Tibial nerve (tissue), 4 donors: ENCODE results near the gene TMEM222. TPM values are rescaled to one million over a fixed set of nuclear protein-coding genes. Genes with fewer than 3 reads are reported as not detected.

Experiments
- DNase-seq, 2 donors: peaks; one replicate each; pipeline ENCODE4 v3.0.0-alpha.2; 2019; ENCODE audit warnings: low spot score in 2 of 2
- H3K27ac ChIP-seq, 4 donors: fragments of 200-600 bp; sonication (generic) in 3 of 4; one replicate each; pipeline ENCODE4 v1.5.1; 2017 to 2019; ENCODE audit warnings: mild to moderate bottlenecking in 1 of 4
- H3K27me3 ChIP-seq, 2 donors: fragments of 200-600 bp; sonication (generic) in 1 of 2; one replicate each; pipeline versions ENCODE4 v1.5.1 to v1.6.0; 2017 to 2019
- H3K36me3 ChIP-seq, 3 donors: fragments of 200-600 bp; sonication (generic); one replicate each; pipeline ENCODE4 v1.5.1; 2018 to 2019
- H3K4me1 ChIP-seq, 4 donors: fragments of 200-600 bp; sonication (generic) in 3 of 4; one replicate each; pipeline ENCODE4 v1.5.1; 2017 to 2019
- H3K4me3 ChIP-seq, 4 donors: fragments of 200-600 bp; sonication (generic) in 3 of 4; one replicate each; pipeline ENCODE4 v1.5.1; 2017 to 2019; ENCODE audit warnings: mild to moderate bottlenecking in 1 of 4, moderate library complexity in 1 of 4
- H3K9me3 ChIP-seq, 4 donors: fragments of 200-600 bp; sonication (generic) in 3 of 4; one replicate each; pipeline ENCODE4 v1.5.1; 2017 to 2019
- CTCF ChIP-seq, 5 experiments: fragments of 200-600 bp in 3 of 5; fragments of 450-650 bp in 2 of 5; sonication (generic) in 3 of 5; IDR thresholded peaks; one replicate each; pipeline ENCODE4 v1.5.1; 2016 to 2019; ENCODE audit warnings: antibody characterized with exemption in 5 of 5, mild to moderate bottlenecking in 3 of 5, moderate library complexity in 2 of 5
- EP300 ChIP-seq, 2 donors: sonication (generic); formaldehyde crosslinking; IDR thresholded peaks; one replicate each; pipeline ENCODE4 v1.6.1; 2017; ENCODE audit warnings: antibody characterized with exemption in 2 of 2, mild to moderate bottlenecking in 1 of 2
- POLR2A ChIP-seq, 2 donors: fragments of 450-650 bp; IDR thresholded peaks; one replicate each; pipeline ENCODE4 v1.6.1; 2017; ENCODE audit warnings: antibody characterized with exemption in 2 of 2, mild to moderate bottlenecking in 2 of 2, moderate library complexity in 2 of 2
- WGBS, 2 donors: methylation state at CpG; one replicate each; pipeline ENCODE4 v1.1.5; 2018; 5-methylcytosine and 5-hydroxymethylcytosine counted together
- total RNA-seq, 4 donors: library from RNA; depleted of rRNA; stranded (reverse); fragments of >200 nt; gene quantifications; one replicate each; pipeline ENCODE4 v1.1.0, GENCODE V29; 2016

The TMEM222 gene
- total RNA-seq, 4 donors from 2014 or later = 21.4 to 35.4 (median 27.5) TPM

- no peaks in the 10 kb centered on the region for H3K27me3 ChIP-seq
- H3K4me3 ChIP-seq = no peak overlapping the region
- no peak for DNase-seq
- H3K27ac ChIP-seq = no peak overlapping the region
- 85 to 88% methylated on average over 7 to 8 of the region's 8 CpGs for WGBS, 2 donors
- peaks cover 0 to 80% (median 9%) of the 10 kb centered on the region in 3 donors for H3K36me3 ChIP-seq
- H3K9me3 ChIP-seq = no peaks in the 10 kb centered on the region
- H3K4me1 ChIP-seq = peaks cover 0 to 52% (median 23%) of the 10 kb centered on the region in 4 donors
- no peak for TF ChIP-seq POLR2A (IDR thresholded peaks at IDR 0.05)
- no peak for TF ChIP-seq EP300 (IDR thresholded peaks at IDR 0.05)
- TF ChIP-seq CTCF (IDR thresholded peaks at IDR 0.05) = no peak
Measured at GRCh38 chr1:27361553-27361952, 39.6 kb downstream of the TMEM222 start.

GRCh38 chr1:27363766-27364695 is 42.1 kb downstream of the TMEM222 start:
- H3K36me3 ChIP-seq = peaks cover 0 to 57% (median 6%) of the 10 kb centered on the region in 3 donors
- 77 to 79% methylated on average over 17 to 24 of the region's 26 CpGs for WGBS, 2 donors
- no peak for TF ChIP-seq POLR2A (IDR thresholded peaks at IDR 0.05)

GRCh38 chr1:27364696-27365371 is 42.9 kb downstream of the TMEM222 start:
- H3K36me3 ChIP-seq = peaks cover 0 to 49% (median 6%) of the 10 kb centered on the region in 3 donors
- no peaks in the 10 kb centered on the region for H3K9me3 ChIP-seq
- TF ChIP-seq EP300 (IDR thresholded peaks at IDR 0.05) (no peak), POLR2A (IDR thresholded peaks at IDR 0.05) (no peak), CTCF (IDR thresholded peaks at IDR 0.05) (no peak)
- peak overlapping the region; percentile 95 to 100 (median 97) for H3K27ac ChIP-seq
- peaks cover 0 to 63% (median 36%) of the 10 kb centered on the region in 4 donors for H3K4me1 ChIP-seq
- no peak for DNase-seq
- H3K27me3 ChIP-seq = no peaks in the 10 kb centered on the region
- H3K4me3 ChIP-seq = peak overlapping the region; percentile 66 to 82 (median 74)
- WGBS, 2 donors = 74 to 75% methylated on average over 8 to 10 of the region's 11 CpGs

More at GRCh38 chr1:27363766-27364695, 42.1 kb downstream of the TMEM222 start:
- Histone ChIP-seq H3K27me3 (no peaks in the 10 kb centered on the region), H3K4me1 (peaks cover 0 to 58% (median 34%) of the 10 kb centered on the region in 4 donors), H3K9me3 (no peaks in the 10 kb centered on the region), H3K4me3 (peak overlapping the region in 1 of 4 donors; percentile 82), H3K27ac (peak overlapping the region in 1 of 4 donors; percentile 100)
- DNase-seq = no peak

- H3K27ac ChIP-seq = peak overlapping the region; percentile 95 to 100 (median 97)
- WGBS, 2 donors = 1 to 2% methylated on average over 25 to 40 of the region's 40 CpGs
- peak overlapping the region; percentile 66 to 82 (median 74) for H3K4me3 ChIP-seq
- no peaks in the 10 kb centered on the region for H3K27me3 ChIP-seq
- TF ChIP-seq CTCF (IDR thresholded peaks at IDR 0.05) (no peak), EP300 (IDR thresholded peaks at IDR 0.05) (peak in 1 of 2 donors; percentile 93), POLR2A (IDR thresholded peaks at IDR 0.05) (peak; percentile 67 to 82)
- no peaks in the 10 kb centered on the region for H3K9me3 ChIP-seq
- DNase-seq = peak; percentile 89 to 93
- H3K4me1 ChIP-seq = peaks cover 0 to 56% (median 35%) of the 10 kb centered on the region in 4 donors
- peaks cover 0 to 43% (median 6%) of the 10 kb centered on the region in 3 donors for H3K36me3 ChIP-seq
Measured at GRCh38 chr1:27365372-27366112, 43.6 kb downstream of the TMEM222 start.

GRCh38 chr1:27366113-27366410 is 44.1 kb downstream of the TMEM222 start:
- peak overlapping the region; percentile 95 to 100 (median 97) for H3K27ac ChIP-seq
- 0 to 3% methylated on average over 15 to 16 of the region's 30 CpGs for WGBS, 2 donors
- peak overlapping the region; percentile 66 to 82 (median 74) for H3K4me3 ChIP-seq
- DNase-seq = peak; percentile 80 to 86
- peaks cover 0 to 52% (median 33%) of the 10 kb centered on the region in 4 donors for H3K4me1 ChIP-seq
- no peaks in the 10 kb centered on the region for H3K9me3 ChIP-seq
- H3K36me3 ChIP-seq = peaks cover 0 to 37% (median 6%) of the 10 kb centered on the region in 3 donors
- H3K27me3 ChIP-seq = no peaks in the 10 kb centered on the region
- TF ChIP-seq CTCF (IDR thresholded peaks at IDR 0.05) (no peak), POLR2A (IDR thresholded peaks at IDR 0.05) (peak in 1 of 2 donors; percentile 35), EP300 (IDR thresholded peaks at IDR 0.05) (no peak)
